Neural cell (in vitro differentiated cells): ENCODE data around the gene CAMK1. TPM values are rescaled to one million over a fixed set of nuclear protein-coding genes. Genes with fewer than 3 reads are reported as not detected.

Source experiments
- H2AFZ ChIP-seq: fragments of 200-600, 300-800 bp; sonication (generic), shearing (Covaris generic); 2 replicates; pipeline ENCODE4 v1.6.0; 2014; ENCODE audit warnings: low read depth, mild to moderate bottlenecking, antibody characterized with exemption, low read length, moderate library complexity
- H3F3A ChIP-seq: fragments of 200-600 bp; shearing (Covaris generic); 2 replicates; pipeline ENCODE4 v1.6.1; 2016; ENCODE audit warnings: mild to moderate bottlenecking, moderate library complexity, mixed read lengths, antibody characterized with exemption, low read length; ENCODE audit not compliant: insufficient read depth, poor library complexity, severe bottlenecking
- H3K27ac ChIP-seq: fragments of 200-600, 300-800 bp; sonication (generic), shearing (Covaris generic); 2 replicates; pipeline ENCODE4 v1.5.1; 2014; ENCODE audit warnings: mild to moderate bottlenecking, low read length, moderate library complexity
- H3K27me3 ChIP-seq: fragments of 300-800, 200-600 bp; sonication (generic), shearing (Covaris generic); 2 replicates; pipeline ENCODE4 v1.6.0; 2014; ENCODE audit warnings: mild to moderate bottlenecking, low read depth, low read length, moderate library complexity; ENCODE audit not compliant: insufficient read depth
- H3K36me3 ChIP-seq: fragments of 300-800, 200-600 bp; sonication (generic), shearing (Covaris generic); 2 replicates; pipeline ENCODE4 v1.5.1; 2014; ENCODE audit warnings: mild to moderate bottlenecking, antibody characterized with exemption, low read length, moderate library complexity; ENCODE audit not compliant: insufficient read depth
- H3K4me2 ChIP-seq: fragments of 300-800, 200-600 bp; sonication (generic), shearing (Covaris generic); 2 replicates; pipeline ENCODE4 v1.6.0; 2014; ENCODE audit warnings: mild to moderate bottlenecking, low read length
- H3K4me3 ChIP-seq: fragments of 300-800, 200-600 bp; sonication (generic), shearing (Covaris generic); 2 replicates; pipeline ENCODE4 v1.5.1; 2014; ENCODE audit warnings: mild to moderate bottlenecking, low read length, moderate library complexity
- H3K79me2 ChIP-seq: fragments of 200-600 bp; shearing (Covaris generic); replicated peaks from 2 replicates; pipeline ENCODE4 v1.6.0; 2014; ENCODE audit warnings: mild to moderate bottlenecking, low read length, moderate library complexity; ENCODE audit not compliant: insufficient read depth
- H3K9ac ChIP-seq: fragments of 300-800, 200-600 bp; sonication (generic), shearing (Covaris generic); 2 replicates; pipeline ENCODE4 v1.6.1; 2016; ENCODE audit warnings: mild to moderate bottlenecking, low read length, mixed read lengths
- H3K9me2 ChIP-seq: fragments of 200-600 bp; shearing (Covaris generic); 2 replicates; pipeline ENCODE4 v1.6.1; 2016; ENCODE audit warnings: mild to moderate bottlenecking, low read length, mixed read lengths; ENCODE audit not compliant: insufficient read depth
- H3K9me3 ChIP-seq: fragments of 200-600, 300-800 bp; sonication (generic), shearing (Covaris generic); 2 replicates; pipeline ENCODE4 v1.6.1; 2016; ENCODE audit warnings: mild to moderate bottlenecking, mixed run types, low read length, moderate library complexity, mixed read lengths
- H4K20me1 ChIP-seq: fragments of 200-600 bp; shearing (Covaris generic); 2 replicates; pipeline ENCODE4 v1.6.1; 2016; ENCODE audit warnings: mild to moderate bottlenecking, mixed run types; ENCODE audit not compliant: insufficient read depth
- EP300 ChIP-seq: fragments of 450-650 bp; conservative IDR thresholded peaks from 2 replicates; pipeline ENCODE4 v1.6.1; 2014; ENCODE audit warnings: antibody characterized with exemption, mild to moderate bottlenecking, moderate library complexity; ENCODE audit not compliant: poor library complexity, severe bottlenecking
- EZH2 ChIP-seq: fragments of 200-600, 300-800 bp; shearing (Covaris generic), sonication (generic); IDR thresholded peaks from 2 replicates; pipeline ENCODE4 v1.6.1; 2014; ENCODE audit warnings: antibody characterized with exemption, low read length, borderline replicate concordance, mild to moderate bottlenecking; ENCODE audit not compliant: insufficient read depth, poor library complexity, severe bottlenecking
- MXI1 ChIP-seq: fragments of 450-650 bp; conservative IDR thresholded peaks from 2 replicates; pipeline ENCODE4 v1.6.1; 2014; ENCODE audit warnings: antibody characterized with exemption, mild to moderate bottlenecking; ENCODE audit not compliant: poor library complexity, severe bottlenecking
- POLR2AphosphoS5 ChIP-seq: IDR thresholded peaks from 2 replicates; pipeline ENCODE4 v1.6.1; 2012
- RAD21 ChIP-seq: fragments of 450-650 bp; conservative IDR thresholded peaks from 2 replicates; pipeline ENCODE4 v1.6.1; 2014; ENCODE audit warnings: antibody characterized with exemption, mild to moderate bottlenecking, moderate library complexity
- SMC3 ChIP-seq: fragments of 450-650 bp; conservative IDR thresholded peaks from 2 replicates; pipeline ENCODE4 v1.6.1; 2014; ENCODE audit warnings: antibody characterized with exemption, mild to moderate bottlenecking, moderate library complexity; ENCODE audit not compliant: poor library complexity
- TAF1 ChIP-seq: IDR thresholded peaks from 2 replicates; pipeline ENCODE4 v1.6.1; 2012; ENCODE audit warnings: low read depth
- polyA plus RNA-seq: library from polyadenylated mRNA; depleted of rRNA; stranded (reverse); fragments of >200 nt; gene quantifications from 2 replicates; pipeline ENCODE4 v1.2.3, GENCODE V29; 2014
- TF ChIP-seq, protein P1 (sequence below): fragments of 450-650 bp; IDR thresholded peaks from 2 replicates; pipeline ENCODE4 v1.5.1; 2014; ENCODE audit warnings: antibody characterized with exemption, mild to moderate bottlenecking, moderate library complexity; ENCODE audit not compliant: poor library complexity, severe bottlenecking
- TF ChIP-seq, protein P2 (sequence below): IDR thresholded peaks from 2 replicates; pipeline ENCODE4 v1.6.1; 2012; ENCODE audit warnings: borderline replicate concordance

The CAMK1 gene
- polyA plus RNA-seq, 1 donor from 2014 or later = 18.7 TPM

DNA sequence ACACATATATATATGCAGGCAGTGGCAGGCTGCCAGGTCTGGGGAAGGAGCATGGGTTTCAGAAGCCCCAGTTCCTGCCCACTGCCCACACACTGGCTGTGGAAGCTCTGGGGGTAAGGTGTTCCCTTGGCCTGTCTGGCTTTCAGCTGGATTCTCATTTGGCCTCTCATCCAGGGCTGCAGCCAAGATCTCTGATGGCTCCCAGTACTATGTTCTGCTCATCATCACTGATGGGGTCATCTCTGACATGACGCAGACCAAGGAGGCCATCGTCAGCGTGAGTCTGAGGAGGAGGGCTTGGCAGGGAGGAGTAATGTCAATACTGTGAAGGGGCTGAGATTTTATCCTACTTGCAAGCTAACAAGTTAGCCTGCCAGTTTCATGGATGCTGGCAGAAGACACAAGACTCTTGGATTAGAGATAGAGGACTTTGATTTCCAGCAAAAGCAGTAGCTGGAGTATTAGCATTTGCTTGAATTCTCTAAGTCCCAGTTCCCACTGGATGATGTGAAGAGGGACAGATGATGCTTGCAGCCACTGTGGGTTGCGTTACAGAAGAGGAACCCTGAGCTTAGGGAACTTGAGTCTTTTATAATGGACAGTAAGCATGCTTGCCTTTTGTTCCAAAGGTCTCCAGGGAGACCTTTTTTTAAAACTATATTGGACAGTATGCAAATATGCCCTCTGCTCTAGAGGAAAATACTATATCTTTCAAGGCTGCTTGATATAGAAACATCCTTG is 43.8 kb downstream of the CAMK1 start:
- no peak overlapping the region for H3K4me3 ChIP-seq
- no peak overlapping the region for H3K4me2 ChIP-seq
- no peak overlapping the region for H3K9ac ChIP-seq
- H2AFZ ChIP-seq = no peak overlapping the region
- H3K36me3 ChIP-seq = no peaks in the 10 kb centered on the region
- no peaks in the 10 kb centered on the region for H3F3A ChIP-seq
- no peaks in the 10 kb centered on the region for H3K9me2 ChIP-seq
- no peak overlapping the region for H3K27ac ChIP-seq
- H4K20me1 ChIP-seq = no peaks in the 10 kb centered on the region
- H3K79me2 ChIP-seq = no peaks in the 10 kb centered on the region
- TF ChIP-seq, protein P1, sequence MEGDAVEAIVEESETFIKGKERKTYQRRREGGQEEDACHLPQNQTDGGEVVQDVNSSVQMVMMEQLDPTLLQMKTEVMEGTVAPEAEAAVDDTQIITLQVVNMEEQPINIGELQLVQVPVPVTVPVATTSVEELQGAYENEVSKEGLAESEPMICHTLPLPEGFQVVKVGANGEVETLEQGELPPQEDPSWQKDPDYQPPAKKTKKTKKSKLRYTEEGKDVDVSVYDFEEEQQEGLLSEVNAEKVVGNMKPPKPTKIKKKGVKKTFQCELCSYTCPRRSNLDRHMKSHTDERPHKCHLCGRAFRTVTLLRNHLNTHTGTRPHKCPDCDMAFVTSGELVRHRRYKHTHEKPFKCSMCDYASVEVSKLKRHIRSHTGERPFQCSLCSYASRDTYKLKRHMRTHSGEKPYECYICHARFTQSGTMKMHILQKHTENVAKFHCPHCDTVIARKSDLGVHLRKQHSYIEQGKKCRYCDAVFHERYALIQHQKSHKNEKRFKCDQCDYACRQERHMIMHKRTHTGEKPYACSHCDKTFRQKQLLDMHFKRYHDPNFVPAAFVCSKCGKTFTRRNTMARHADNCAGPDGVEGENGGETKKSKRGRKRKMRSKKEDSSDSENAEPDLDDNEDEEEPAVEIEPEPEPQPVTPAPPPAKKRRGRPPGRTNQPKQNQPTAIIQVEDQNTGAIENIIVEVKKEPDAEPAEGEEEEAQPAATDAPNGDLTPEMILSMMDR = no peak
- TF ChIP-seq EZH2 (no peak), TAF1 (no peak), MXI1 (no peak), RAD21 (no peak), SMC3 (no peak), EP300 (no peak), POLR2AphosphoS5 (no peak)
- TF ChIP-seq, protein P2, sequence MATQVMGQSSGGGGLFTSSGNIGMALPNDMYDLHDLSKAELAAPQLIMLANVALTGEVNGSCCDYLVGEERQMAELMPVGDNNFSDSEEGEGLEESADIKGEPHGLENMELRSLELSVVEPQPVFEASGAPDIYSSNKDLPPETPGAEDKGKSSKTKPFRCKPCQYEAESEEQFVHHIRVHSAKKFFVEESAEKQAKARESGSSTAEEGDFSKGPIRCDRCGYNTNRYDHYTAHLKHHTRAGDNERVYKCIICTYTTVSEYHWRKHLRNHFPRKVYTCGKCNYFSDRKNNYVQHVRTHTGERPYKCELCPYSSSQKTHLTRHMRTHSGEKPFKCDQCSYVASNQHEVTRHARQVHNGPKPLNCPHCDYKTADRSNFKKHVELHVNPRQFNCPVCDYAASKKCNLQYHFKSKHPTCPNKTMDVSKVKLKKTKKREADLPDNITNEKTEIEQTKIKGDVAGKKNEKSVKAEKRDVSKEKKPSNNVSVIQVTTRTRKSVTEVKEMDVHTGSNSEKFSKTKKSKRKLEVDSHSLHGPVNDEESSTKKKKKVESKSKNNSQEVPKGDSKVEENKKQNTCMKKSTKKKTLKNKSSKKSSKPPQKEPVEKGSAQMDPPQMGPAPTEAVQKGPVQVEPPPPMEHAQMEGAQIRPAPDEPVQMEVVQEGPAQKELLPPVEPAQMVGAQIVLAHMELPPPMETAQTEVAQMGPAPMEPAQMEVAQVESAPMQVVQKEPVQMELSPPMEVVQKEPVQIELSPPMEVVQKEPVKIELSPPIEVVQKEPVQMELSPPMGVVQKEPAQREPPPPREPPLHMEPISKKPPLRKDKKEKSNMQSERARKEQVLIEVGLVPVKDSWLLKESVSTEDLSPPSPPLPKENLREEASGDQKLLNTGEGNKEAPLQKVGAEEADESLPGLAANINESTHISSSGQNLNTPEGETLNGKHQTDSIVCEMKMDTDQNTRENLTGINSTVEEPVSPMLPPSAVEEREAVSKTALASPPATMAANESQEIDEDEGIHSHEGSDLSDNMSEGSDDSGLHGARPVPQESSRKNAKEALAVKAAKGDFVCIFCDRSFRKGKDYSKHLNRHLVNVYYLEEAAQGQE = no peak
- no peaks in the 10 kb centered on the region for H3K27me3 ChIP-seq
- no peaks in the 10 kb centered on the region for H3K9me3 ChIP-seq

DNA sequence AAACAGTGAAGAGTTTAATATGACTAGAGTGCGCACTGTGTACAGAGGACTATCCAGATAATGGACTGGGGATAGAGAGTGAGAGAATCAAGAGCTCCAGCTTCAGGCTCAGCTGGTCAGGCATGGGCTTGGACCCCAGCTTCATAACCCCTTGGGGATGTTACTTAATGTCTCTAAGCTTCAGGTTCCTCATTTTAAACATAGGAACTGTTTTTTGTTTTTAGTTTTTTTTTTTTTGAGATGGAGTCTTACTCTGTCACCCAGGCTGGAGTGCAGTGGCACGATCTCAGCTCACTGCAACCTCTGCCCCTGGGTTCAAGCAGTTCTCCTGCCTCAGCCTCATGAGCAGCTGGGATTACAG is 48.1 kb downstream of the CAMK1 start:
- Histone ChIP-seq H3K79me2 (no peaks in the 10 kb centered on the region), H3K9ac (peak overlapping the region; percentile 15), H4K20me1 (no peaks in the 10 kb centered on the region), H3K4me2 (peak overlapping the region; percentile 43), H3K4me3 (peak overlapping the region; percentile 48), H3K9me2 (no peaks in the 10 kb centered on the region), H3K27me3 (no peaks in the 10 kb centered on the region), H3F3A (no peaks in the 10 kb centered on the region), H2AFZ (no peak overlapping the region), H3K9me3 (no peaks in the 10 kb centered on the region), H3K27ac (peak overlapping the region; percentile 49), H3K36me3 (no peaks in the 10 kb centered on the region)
- TF ChIP-seq TAF1 (no peak), RAD21 (no peak), EZH2 (no peak), SMC3 (no peak), POLR2AphosphoS5 (no peak), MXI1 (no peak), EP300 (no peak)
- TF ChIP-seq, protein P2 = no peak
- TF ChIP-seq, protein P1 = no peak
